Measurements from ENCODE around the gene RPLP2.
A peak's percentile ranks its signal among the peaks of the same experiment; 100 is the strongest.

The RPLP2 gene

DNA sequence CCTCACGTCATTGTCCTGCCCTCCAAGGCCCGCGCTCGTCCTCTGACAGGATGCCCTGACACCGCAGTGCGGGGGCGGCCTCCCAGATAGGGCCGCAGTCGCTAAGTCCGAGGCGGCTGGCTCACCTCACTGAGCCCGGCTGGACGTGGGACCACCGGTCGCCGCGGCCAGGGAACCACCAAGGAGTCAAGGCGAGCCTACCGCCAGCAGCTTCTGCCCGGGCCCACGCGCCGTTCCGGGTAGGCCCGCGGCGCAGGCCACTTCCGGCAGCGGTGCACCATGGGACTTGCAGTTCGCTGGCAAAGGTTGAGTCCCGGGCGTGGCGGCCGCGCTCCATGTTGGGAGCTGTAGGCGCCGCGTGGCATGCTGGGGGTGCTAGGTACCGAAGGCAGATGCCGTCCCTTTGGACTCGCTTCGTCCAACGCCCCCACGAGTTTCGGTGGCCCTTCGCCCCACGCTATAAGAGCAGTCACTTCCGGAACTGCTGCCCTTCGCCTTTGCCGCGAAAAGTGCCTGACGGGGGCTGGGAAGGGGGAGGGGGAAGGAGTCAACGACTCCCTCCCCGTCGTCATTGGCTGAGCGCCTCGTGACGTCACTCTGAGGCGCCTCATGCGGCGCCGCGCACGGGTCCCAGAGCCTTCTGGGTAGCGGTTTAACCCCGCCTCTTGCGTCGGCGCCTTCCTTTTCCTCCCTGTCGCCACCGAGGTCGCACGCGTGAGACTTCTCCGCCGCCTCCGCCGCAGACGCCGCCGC lies at the start of gene RPLP2:
Gene RPLP2 (plus strand): TSS at position 681 of the 753 bp plus-strand sequence. CDS start 268 bp downstream, outside the sequence.
- DNase-seq, result peak; percentile 98

DNA sequence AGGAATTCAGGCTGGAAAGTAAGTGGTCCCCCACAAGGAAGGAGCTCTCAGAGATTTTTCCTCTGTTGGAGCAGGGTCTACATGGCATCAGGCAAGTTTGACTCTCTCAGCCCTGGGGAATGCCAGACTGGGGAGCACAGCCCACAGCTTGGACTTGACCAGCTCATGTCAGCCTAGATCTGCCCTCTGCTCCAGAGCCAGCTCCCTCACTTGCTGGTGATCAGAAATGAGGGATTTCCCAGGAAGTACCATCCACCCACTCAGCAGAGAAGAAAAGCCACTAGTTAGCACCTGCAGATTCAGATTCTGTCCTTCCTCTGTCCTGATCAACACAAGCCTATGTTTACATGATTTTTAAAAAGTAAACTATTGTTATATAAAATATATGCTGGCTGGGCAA lies 49.5 kb upstream of the RPLP2 start:
- no peak for DNase-seq

DNA sequence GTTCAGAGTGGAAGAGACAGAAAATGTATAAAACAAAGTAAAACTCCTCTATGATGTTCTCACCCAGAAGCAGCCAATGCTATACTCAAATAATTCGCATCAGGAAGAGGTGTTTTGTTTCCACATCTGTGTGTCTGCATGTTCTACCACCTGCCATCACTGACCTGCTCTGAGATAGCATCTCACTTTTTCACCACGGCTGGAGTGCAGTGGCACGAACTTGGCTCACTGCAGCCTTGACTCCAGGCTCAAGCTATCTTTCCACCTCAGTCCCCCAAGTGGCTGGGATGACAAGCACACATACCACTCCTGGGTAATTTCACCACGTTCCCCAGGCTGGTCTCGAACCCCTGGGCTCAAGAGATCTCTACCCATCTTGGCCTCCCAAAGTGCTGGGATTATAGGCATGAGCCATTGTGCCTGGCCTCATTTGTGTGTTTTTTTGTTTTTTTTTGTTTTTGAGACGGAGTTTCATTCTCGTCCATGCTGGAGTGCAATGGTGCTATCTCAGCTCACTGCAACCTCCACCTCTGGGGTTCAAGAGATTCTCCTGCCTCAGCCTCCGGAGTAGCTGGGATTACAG lies 48.1 kb upstream of the RPLP2 start:
- DNase-seq, result no peak

DNA sequence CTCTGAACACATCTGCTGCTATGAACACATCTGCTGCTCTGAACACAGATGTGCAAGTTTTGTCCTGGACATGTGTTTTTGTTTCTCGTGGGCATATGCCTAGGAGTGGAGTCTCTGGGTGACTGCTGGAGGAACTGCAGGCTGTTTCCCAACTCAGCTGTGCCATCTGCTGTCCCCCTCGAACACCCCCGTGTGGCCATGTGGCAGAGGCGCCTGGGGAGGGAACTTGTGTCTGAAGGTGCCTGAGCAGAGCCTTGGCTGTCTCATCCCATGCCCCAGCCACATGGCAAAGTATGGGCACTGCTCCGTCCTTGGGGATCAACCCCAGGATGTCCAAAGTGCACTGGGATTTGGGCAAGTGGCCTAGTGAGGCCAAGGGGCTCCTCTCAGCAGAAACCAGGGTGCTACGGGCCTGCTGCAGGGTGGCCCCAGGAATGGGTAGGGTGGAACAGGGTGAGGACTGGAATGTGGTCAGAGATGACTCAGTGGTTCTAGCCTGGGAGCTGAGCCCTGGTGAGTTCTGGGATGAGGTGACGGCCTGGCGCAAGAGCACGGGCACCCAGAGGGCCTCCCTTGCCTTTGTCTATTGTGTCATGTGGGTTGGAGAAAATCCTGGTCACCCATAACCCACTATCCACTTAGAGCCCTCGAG lies 47.2 kb upstream of the RPLP2 start:
- peak; percentile 61 for DNase-seq

DNA sequence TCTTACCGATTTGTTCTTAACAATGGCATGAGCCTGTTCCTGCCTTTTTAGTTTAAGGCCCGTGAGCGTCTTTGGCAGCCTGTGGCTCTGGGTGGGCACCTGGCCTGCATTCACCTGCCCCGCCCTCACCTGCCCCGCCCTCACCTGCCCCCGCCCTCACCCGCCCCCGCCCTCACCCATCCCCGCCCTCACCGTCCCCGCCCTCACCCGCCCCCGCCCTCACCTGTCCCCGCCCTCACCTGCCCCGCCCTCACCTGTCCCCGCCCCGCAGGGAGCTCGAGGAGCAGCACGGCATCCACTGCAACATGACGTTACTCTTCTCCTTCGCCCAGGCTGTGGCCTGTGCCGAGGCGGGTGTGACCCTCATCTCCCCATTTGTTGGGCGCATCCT lies 46.7 kb upstream of the RPLP2 start:
- DNase-seq, result no peak

DNA sequence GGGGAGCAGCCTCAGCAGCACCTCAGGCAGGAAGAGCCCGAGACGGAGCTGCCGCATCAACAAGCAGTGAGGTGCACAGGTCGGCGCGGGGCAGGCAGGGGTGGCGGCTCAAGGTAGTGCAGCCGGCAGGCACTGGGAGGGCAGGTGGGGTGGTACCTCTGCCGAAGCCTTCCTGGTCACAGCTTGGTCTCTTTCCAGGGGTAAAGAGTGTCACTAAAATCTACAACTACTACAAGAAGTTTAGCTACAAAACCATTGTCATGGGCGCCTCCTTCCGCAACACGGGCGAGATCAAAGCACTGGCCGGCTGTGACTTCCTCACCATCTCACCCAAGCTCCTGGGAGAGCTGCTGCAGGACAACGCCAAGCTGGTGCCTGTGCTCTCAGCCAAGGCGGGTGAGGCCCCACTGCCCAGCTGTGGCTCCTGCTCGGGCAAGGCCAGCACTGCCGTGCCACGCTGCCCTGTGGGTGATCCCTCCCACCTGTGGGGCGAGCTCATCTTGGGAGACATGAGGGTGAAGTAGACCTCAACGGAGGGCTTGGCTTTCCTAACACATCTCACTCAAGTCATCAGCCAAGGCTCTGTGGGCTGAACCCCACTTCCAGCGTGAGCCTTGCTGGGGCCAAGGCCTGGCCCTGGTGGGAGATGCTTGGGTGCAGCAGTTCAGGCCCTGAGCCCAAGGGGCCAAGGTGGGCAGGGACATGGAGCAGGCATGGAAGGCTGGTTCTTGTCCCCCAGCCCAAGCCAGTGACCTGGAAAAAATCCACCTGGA lies 46.0 kb upstream of the RPLP2 start:
- no peak for DNase-seq

DNA sequence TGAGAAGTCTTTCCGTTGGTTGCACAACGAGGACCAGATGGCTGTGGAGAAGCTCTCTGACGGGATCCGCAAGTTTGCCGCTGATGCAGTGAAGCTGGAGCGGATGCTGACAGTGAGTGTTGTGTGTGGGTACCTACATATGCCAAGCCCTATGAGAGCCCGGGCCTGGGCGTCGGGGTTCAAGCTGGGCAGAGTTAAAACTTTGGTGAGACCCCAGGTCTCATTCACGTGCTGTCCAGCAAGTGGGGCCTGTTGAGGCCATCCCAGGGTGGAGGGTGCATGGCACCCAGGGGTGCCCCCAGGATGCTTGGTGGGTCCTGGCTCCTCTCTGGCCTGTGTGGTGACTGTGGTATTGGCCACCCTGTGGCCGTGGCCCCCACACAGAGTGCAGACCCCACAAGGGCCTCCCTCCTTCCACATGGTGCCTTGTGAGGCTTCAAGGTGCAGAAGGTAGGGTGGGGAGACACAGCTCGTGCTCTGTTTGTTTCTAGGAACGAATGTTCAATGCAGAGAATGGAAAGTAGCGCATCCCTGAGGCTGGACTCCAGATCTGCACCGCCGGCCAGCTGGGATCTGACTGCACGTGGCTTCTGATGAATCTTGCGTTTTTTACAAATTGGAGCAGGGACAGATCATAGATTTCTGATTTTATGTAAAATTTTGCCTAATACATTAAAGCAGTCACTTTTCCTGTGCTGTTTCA lies 45.3 kb upstream of the RPLP2 start:
- DNase-seq, result no peak

DNA sequence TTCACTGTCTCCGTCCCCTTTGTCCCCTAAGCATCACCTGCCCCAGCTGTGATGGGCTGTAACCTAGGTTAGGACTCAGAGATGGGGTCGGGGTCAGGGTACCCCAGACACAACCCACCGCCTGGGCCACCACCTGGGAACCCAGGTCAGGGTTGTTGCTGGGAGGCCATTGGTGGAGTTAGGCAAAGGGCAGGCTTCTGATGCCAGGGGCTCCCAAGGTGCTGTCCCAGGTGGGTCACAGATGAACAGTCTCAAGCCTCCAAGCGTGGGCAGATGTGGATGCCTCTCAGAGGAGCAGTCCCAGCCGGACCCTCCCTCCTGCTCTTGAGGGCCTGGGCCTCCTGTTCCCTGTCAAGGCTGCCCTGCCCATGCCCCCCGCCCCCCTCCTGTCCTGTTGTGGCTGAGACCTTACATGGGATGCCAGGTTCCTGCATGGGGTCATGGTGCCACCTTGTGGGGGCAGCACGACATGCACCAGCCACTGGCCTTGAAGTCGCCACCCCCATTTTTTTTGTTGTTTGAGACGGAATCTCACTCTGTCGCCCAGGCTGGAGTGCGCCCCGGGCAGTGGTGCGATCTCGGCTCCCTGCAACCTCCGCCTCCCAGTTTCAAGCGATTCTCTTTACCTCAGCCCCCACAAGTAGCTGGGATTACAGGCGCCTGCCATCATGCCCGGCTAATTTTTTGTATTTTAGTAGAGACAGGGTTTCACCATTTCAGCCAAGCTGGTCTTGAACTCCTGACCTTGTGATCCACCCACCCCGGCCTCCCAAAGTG lies 44.6 kb upstream of the RPLP2 start:
- DNase-seq, result peak; percentile 74

DNA sequence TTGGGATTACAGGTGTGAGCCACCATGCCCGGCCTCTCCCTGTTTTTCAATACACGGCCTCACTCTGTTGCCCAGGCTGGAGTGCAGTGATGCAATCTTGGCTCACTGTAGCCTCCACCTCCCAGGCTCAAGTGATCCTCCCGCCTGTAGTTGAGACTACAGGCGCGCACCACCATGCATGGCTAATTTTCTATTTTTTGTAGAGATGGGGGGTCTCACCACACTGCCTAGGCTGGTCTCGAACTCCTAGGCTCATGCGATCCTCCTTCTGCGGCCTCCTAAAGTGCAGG lies 44.0 kb upstream of the RPLP2 start:
- DNase-seq, result no peak

DNA sequence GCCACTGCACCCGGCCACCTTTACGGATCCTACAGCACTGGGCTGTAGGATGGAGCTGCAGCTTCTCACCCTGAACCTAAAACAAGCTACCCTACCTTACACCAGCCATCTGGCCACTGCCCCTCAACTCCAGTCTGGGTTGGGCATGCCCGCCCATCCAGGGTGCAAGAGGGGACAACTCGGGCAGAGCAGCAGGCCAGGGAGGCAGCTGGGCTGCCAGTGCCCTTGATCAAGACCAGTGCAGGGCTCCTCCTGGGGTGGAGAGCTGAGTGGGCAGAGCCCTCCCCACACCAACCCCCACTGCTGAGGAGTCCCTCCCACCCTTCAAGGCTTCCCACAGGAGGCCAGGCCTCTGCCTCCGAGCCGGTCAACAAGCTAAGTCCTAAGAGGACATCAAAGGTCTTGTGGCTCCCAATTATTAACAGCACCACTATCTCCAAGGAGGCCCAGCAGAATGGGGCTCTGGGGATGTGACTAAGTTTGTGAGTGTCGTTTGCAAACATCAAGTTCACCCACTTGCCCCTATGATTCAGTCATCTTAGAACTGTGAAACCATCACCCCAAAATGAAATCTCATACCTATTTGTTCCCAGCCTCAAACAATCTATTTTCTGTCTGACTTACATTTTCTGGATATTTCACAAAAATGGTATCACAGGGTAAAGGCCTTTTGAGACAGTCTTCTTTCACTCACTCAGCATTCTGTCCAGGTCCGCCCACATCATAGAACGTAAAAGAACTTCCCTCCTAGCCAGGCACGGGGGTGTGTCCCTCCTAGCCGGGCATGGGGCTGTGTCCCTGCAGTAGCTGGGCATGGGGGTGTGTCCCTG lies 43.4 kb upstream of the RPLP2 start:
- no peak for DNase-seq

DNA sequence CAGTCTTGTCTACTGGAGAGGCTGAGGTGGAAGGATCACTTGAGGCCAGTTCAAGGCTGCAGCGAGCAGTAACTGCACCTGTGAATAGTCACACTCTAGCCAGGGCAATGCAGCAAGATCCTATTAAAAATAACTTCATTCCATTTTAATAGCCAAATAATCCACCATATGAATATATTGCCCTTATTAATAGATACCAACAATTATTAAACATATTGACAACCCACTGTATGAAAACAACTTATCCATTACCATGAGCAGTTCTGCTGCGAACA lies 42.9 kb upstream of the RPLP2 start:
- no peak for DNase-seq

DNA sequence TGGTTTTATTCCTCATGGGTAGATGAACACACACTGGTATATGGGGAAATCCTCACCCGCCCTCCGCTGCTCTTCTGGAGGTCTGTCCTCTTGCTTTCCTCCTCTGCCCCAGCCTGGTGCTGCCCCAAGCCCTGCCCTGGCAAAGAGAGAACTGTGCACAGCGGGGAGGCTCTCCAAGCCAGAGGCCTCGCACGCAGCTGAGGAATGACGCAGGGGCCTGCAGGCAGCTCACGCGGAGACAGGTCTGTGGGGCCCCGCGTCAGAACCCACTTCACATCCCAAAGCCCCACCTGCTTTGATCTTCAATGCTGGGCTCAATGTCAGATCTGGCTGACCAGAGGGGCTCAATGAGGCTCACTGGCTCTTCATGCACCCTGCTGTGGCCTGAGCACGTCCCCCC lies 42.5 kb upstream of the RPLP2 start:
- DNase-seq, result no peak

DNA sequence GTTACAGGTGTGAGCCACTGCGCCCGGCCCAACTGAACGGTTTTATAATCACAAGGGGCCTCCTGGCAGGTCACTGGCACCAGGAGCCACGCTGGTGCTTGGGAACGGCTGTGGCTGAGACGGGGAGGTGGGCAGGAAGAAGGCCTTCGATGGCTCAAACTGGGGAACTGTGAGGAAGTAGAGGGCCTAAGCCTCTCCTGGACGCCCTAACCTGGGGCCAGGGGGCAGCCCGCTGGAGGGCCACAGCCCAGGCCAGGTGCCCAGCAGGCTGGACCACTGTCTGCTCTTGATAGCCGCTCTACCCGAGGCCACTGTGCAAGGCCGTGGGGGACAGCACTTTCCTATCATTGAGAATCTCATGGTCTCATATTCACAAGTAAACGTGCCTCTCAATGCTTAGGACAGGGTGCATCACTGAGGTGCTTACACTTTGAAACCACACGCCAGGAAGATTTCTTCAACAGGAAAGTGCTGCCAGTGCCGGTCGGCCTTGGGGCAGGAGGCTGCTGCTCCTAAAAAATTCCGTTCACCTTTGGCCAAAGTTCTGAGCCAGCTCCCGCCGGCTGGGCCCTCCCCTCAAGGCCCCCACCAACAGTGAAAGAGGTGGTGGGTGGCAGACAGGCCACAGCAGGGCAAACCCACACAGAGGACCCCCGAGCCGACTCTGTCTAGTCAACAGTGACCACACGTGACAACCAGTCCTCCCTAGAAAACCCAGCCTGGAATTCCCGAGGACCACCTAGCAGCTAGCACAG lies 39.7 kb upstream of the RPLP2 start:
- DNase-seq, result no peak

DNA sequence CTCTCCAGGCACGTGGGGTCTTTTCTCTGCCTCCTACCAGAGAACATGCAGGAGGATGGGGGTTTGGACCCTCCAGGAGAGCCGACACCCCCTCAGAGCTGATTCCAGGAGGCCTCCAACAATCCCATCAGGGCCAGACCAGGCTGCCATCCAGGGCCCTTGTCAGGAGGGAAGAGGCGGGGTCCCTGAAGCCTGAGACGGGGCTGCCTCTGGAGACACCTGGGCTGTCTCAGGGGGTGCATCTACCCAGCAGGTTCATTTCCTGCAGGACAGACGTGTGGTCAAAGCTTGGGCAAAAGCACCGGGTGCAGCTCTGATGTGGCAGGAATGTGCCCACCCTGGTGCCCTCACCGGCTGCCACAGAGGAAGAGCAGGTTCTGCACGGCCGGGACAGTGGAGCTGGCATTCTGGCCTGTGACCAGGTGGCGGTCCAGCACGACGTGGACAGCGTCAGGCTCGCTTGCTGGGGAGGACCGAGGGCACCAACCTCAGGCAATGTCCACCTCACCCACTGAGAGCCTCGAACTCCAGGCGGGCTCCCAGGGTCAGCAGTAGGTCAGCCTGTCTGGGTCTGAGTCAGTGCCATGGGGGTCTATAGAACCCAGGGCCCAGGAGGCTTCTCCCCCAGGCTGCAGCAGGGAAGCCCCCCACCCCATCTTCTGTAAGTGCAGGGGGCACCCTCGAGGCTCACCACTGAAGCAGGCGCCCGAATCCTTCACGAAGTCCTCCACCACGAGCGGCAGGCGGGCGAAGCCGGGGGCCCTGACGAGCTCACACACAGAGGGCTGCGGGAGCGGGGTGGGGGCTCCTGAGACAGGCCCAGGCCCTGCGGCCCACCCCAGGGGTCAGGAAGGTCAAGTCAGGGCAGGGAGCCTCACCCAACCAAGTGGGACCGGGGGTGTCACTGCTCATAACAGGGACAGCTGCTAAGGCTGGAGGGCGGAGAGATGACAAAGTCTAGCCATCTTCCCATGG lies 38.8 kb upstream of the RPLP2 start:
- DNase-seq, result no peak

DNA sequence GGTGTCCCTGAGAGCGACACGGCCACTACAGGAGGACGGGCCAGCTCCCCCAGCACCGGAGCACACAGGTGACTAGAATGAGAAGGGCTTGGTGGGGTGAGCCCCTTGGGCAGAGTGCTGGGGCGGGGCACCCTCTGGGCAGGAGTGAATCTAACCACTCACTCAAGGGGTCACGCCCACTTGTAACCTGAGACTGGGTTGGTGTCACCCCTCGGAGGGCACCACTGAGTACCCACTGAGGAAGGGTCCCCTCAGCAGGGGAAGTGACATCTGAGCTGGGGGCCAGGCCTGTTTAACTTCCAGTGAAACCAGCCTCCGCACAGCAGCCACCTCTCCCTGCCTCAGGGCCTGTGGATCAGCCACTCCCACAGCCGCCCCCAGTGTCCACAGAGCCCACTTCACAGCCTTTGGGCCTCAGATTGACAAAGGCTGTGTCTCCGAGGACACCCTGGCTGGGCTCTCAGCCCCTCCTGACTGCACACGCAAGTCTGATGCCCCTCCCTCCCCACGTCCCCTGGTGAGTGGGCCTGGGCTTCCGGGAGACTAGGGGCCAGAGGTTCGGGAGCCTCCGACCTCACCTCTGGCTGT lies 38.1 kb upstream of the RPLP2 start:
- DNase-seq, result no peak

DNA sequence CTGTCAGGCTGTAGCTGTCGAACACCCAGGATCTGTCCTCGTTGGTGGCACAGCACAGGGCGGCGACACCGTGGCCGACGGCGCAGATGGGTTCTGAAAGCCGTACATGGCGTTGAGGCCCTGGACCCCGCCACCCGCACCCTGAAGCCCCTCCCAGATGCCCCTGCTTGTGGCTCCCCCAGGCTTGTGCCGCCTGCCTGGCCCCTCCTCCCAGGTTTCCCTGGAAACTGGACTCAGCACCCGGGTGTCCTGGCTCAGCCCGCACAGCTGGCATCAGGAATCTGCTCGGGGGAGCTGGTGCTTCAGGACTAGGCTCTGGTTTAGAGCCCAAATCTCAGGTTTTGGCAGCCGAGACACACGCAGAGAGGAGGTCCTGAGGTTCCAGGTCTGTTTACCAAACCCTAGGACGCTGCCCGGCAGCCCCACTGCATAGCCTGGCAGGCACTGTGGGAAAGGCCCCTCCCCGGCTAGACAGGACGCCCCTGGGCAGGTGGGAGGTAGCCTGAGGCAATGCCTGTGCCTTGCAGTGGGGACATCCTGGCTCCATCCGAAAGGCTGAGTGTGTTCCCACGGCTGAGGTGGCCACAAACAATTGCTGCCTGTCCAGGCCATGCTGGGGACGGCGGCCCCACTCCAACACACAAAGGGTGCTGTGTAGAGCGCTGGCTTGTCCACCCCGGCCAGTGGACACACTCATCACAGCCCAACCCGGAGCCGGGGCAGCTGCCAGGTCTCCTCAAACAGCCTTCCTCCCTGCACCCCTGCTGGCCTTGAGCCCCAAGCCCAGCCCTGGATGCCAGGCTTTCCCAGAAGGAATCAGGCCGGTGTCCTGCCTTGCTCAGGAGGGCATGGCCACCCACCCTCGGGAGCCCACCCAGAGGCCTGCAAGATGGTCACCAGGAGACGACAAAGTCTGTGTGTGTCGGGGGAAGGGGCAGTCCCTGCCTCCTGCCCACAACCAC lies 37.1 kb upstream of the RPLP2 start:
- DNase-seq, result no peak

DNA sequence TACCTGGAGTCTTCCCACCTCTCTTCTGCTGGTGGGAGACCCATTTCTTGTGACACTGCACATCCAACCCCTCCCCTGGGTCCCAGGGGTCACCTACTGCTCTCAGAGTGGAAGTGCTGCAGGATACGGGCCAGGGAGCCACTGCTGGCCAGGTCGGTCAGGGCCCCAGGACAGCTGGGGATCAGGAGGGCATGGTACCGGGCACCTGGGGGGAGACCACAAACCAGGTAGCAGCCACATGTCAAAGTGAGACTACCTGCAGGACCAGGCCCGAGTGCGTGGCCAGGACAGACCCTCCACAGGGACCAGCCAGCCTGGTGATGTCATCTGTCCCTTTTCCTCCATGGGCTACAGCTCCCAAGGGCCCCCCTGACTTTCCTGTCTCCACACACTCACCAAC lies 36.3 kb upstream of the RPLP2 start:
- no peak for DNase-seq

DNA sequence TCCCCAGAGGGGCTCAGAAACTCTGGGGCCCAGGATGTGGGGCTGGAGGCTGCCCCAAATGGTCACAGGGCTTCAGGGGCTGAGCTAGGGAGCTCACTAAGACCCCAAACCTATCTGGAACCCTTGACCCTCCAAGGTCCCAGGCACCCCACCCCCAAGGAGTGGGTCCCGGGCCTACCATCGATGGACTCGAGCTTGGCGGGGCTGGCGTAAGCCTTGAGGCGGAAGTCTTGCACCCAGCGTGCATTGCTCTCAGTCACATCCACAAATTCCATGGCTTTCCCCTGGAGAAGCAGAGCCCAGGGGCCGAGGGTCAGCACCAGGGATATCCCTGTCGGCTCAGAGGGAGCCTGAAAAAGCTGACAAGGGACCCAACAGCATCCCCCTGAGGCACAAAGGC lies 35.9 kb upstream of the RPLP2 start:
- no peak for DNase-seq

All from RPMI8226 (cell line).